Measurements from ENCODE around the gene TSPAN1. TPM values are rescaled to one million over a fixed set of nuclear protein-coding genes. Genes with fewer than 3 reads are reported as not detected.

TSPAN1 gene
- total RNA-seq, 4 donors from 2014 or later = 1.0 to 11.0 (median 1.7) TPM

DNA sequence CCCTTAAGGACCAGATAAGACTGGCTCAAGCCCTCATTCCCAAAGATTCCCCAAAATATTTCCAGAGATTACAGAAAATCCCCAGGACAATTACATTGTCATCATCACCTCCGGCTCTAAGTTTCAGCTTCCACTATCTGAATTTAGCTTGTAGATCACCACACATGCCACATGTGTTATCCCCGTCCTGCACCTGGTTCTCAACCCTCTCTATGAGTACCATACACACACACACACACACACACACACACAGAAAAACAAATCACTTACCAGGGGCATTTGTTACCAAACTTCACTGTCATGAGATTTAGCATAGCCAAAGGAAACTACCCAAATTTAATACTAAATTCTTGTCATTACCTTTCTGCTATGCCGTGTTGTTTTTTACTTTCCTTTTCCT is 15.4 kb upstream of the TSPAN1 start:
- 77 to 79% methylated on average over 3 of the region's 3 CpGs for WGBS, 2 donors (ENCODE audit: low coverage in 1 of 2)
- no peak for TF ChIP-seq POLR2A (IDR thresholded peaks at IDR 0.05)
- TF ChIP-seq, protein P1, sequence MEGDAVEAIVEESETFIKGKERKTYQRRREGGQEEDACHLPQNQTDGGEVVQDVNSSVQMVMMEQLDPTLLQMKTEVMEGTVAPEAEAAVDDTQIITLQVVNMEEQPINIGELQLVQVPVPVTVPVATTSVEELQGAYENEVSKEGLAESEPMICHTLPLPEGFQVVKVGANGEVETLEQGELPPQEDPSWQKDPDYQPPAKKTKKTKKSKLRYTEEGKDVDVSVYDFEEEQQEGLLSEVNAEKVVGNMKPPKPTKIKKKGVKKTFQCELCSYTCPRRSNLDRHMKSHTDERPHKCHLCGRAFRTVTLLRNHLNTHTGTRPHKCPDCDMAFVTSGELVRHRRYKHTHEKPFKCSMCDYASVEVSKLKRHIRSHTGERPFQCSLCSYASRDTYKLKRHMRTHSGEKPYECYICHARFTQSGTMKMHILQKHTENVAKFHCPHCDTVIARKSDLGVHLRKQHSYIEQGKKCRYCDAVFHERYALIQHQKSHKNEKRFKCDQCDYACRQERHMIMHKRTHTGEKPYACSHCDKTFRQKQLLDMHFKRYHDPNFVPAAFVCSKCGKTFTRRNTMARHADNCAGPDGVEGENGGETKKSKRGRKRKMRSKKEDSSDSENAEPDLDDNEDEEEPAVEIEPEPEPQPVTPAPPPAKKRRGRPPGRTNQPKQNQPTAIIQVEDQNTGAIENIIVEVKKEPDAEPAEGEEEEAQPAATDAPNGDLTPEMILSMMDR (IDR thresholded peaks at IDR 0.05) = no peak
- no peak for TF ChIP-seq POLR2AphosphoS5 (IDR thresholded peaks at IDR 0.05)
- TF ChIP-seq EP300 (IDR thresholded peaks at IDR 0.05) = no peak
- no peaks in the 10 kb centered on the region for H3K9me3 ChIP-seq
- no peaks in the 10 kb centered on the region for H3K4me1 ChIP-seq
- H3K27ac ChIP-seq = no peak overlapping the region
- H3K27me3 ChIP-seq = no peaks in the 10 kb centered on the region
- no peak overlapping the region for H3K4me3 ChIP-seq
- no peak for ATAC-seq
- H3K36me3 ChIP-seq = no peaks in the 10 kb centered on the region

DNA sequence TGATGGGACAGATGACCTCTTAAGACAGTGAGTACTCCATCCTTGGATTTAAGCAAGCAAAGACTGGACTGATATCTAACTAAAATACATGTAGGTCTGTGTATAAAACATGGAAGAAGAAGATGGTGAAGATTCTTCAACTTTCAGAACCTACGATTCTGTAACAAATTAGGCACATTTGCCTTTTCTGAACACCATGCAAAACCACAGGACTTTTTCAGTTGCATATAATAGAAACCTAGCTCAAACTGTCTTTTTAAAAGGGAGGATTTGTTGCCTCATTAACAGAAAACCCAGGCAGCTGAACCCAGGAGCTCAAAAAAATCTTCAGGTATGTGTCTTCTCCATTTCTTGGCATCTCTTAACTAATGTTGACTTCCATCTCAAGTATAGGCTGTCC is 14.7 kb upstream of the TSPAN1 start:
- 89 to 92% methylated on average over 1 of the region's 1 CpG for WGBS, 2 donors (ENCODE audit: low coverage in 1 of 2)
- Histone ChIP-seq H3K27me3 (no peaks in the 10 kb centered on the region), H3K4me3 (no peak overlapping the region), H3K4me1 (no peaks in the 10 kb centered on the region), H3K36me3 (no peaks in the 10 kb centered on the region), H3K9me3 (no peaks in the 10 kb centered on the region), H3K27ac (no peak overlapping the region)
- TF ChIP-seq EP300 (IDR thresholded peaks at IDR 0.05) (no peak), POLR2A (IDR thresholded peaks at IDR 0.05) (no peak), POLR2AphosphoS5 (IDR thresholded peaks at IDR 0.05) (no peak)
- TF ChIP-seq, protein P1 (IDR thresholded peaks at IDR 0.05) = no peak
- no peak for ATAC-seq

DNA sequence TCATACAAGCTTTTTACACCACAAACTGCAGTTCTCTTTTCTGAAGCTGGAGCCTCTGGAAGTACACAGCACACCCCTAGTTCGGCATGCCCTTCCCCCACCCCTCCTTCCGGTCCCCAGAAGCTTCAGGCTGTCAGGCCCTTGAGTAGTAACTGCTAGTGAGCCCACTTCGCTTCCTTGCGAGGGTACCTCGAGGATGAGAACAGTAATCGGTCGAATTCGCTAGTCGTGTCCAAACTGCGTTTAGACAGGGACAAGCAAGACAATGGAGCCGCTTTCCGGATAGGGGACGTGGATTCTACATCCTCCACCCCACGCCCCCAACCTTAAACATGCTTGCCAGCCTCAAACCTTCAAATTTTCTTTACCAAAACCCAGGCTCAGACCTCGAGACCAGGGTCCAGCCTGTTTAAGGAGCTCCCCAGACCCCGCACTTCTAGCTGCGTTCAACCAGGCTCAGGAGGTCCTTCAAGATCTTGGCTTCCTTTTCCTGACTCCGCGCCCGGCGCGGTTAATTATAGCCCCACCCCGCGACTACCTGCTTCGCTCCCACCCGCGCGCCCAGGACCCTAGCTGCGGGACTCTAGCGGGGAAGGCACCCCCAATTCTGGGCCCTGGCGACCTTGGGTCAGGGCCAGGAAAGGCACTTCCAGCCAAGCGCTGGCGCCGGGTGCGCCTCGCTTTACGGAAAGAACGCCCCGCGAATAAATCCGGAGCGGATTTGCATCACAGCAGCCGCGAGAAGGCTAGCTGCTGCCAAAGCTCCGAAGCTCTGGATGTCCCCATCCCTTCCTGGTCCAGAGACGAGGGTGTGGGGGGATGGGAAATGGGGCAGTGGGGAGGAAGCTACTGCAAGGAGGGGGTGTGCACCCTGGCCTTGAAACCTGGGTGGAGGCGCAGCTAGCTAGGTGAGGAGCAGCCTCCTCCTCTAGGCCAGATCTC is 8.1 kb upstream of the TSPAN1 start:
- 9 to 16% methylated on average over 7 to 19 of the region's 47 CpGs for WGBS, 2 donors (ENCODE audit: low coverage in 1 of 2)
- Histone ChIP-seq H3K9me3 (no peaks in the 10 kb centered on the region), H3K4me1 (peaks cover 0 to 28% (median 8%) of the 10 kb centered on the region in 3 donors), H3K36me3 (no peaks in the 10 kb centered on the region), H3K4me3 (peak overlapping the region; percentile 20 to 51), H3K27ac (peak overlapping the region in 3 of 4 donors; percentile 63 to 79 (median 68)), H3K27me3 (no peaks in the 10 kb centered on the region)
- TF ChIP-seq, protein P1 (IDR thresholded peaks at IDR 0.05) = no peak
- TF ChIP-seq EP300 (IDR thresholded peaks at IDR 0.05) (no peak), POLR2AphosphoS5 (IDR thresholded peaks at IDR 0.05) (peak; percentile 42)
- ATAC-seq = peak; percentile 81

DNA sequence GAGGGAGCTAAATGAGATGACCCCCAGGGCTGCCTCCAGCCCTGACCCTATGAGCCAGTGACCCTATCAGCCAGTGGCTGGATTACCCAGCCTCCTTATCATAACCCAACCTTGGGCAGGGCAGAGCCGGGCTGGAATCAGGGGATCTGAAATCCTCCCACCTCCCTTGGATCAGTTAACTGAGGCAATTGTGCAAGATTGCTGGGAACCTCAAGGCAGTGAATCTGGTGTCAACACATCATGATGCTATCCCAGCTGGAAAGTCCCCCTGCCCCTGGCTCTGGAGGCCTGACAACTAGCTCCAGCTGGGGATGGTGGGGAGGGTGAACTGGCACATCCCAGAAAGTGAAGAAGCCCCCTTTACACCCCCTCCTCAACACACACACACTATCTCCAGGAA is 6.4 kb upstream of the TSPAN1 start:
- Histone ChIP-seq H3K4me1 (peaks cover 0 to 43% (median 12%) of the 10 kb centered on the region in 3 donors), H3K27ac (no peak overlapping the region)
- TF ChIP-seq POLR2A (IDR thresholded peaks at IDR 0.05) = no peak
- no peak for TF ChIP-seq EP300 (IDR thresholded peaks at IDR 0.05)
- TF ChIP-seq POLR2AphosphoS5 (IDR thresholded peaks at IDR 0.05) = no peak

DNA sequence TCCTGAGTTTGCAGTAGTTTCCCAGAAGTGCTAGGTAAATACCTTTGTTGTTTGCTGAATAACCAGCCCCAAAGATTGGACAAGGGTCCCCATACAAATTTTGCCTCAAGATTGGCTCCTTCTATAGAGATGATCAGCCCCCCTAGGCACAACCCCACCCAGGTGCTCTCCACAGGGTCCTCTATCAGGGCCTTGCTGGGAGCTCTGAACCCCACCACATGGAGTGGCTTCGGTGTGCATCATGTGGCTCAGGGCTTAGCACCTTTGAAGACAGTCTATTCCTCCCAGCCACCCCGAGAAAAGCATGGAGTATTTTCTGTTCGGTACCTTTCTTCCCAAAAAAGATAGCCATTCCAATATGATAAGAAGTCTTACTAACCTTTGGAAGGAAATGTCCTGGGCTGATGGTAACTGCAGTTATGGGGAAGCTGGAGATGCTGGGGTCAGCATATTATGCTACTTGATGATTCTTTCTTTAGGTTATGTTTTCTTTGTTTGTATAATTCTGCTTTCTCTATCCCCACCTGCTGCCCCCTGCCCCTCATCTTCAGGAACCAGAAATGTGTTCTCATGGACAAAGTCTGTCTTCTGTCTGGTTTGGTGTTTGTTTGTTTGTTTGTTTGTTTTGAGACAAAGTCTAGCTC is 5.0 kb upstream of the TSPAN1 start:
- TF ChIP-seq POLR2AphosphoS5 (IDR thresholded peaks at IDR 0.05) = no peak
- no peak for TF ChIP-seq POLR2A (IDR thresholded peaks at IDR 0.05)
- TF ChIP-seq, protein P1 (IDR thresholded peaks at IDR 0.05) = no peak
- no peak for TF ChIP-seq EP300 (IDR thresholded peaks at IDR 0.05)
- Histone ChIP-seq H3K36me3 (no peaks in the 10 kb centered on the region), H3K4me3 (no peak overlapping the region), H3K4me1 (peaks cover 4 to 57% (median 26%) of the 10 kb centered on the region in 3 donors), H3K27me3 (no peaks in the 10 kb centered on the region), H3K27ac (peak overlapping the region in 1 of 4 donors; percentile 60), H3K9me3 (no peaks in the 10 kb centered on the region)
- WGBS, 2 donors (ENCODE audit: low coverage in 1 of 2) = 83 to 90% methylated on average over 1 to 3 of the region's 3 CpGs
- no peak for ATAC-seq

More for the DNA sequence above, 6.4 kb upstream of the TSPAN1 start:
- no peaks in the 10 kb centered on the region for H3K27me3 ChIP-seq
- no peaks in the 10 kb centered on the region for H3K9me3 ChIP-seq
- H3K36me3 ChIP-seq = no peaks in the 10 kb centered on the region
- H3K4me3 ChIP-seq = no peak overlapping the region
- no CpG with 5 or more reads among the region's 1 CpG for WGBS, 2 donors (ENCODE audit: low coverage in 1 of 2)
- no peak for ATAC-seq

All from gastroesophageal sphincter (tissue), 4 donors.